ENCODE measurements around the gene EEIG1.
A peak's percentile ranks its signal among the peaks of the same experiment; 100 is the strongest.

The EEIG1 gene

DNA sequence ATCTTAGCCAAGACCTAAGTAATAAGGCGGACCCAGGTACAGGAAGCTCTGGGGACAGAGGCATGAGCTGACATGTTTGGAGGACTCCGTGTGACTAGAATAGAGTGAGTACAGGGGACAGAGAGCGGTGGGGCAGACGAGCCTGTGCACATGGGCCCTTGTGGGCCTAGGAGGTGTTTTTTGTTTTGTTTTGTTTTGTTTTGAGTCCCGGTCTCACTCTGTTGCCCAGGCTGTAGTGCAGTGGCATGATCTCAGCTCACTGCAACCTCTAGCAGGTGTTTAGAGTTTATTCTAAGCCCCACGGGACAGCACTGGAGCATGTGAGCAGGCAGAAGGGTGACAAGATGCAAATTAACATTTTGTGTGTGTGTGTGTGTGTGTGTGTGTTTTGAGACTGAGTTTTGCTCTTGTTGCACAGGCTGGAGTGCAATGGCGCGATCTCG, 3.1 kb upstream of the EEIG1 start:
- Histone ChIP-seq H3K4me1 (ENCODE audit: control insufficient read depth, insufficient read depth, low read length) (peaks cover 3% of the 10 kb centered on the region; the same call in 1 of the 2 replicates), H3K27ac (ENCODE audit: extremely low read depth, low read depth, low read length) (no peak overlapping the region; the same call in 1 of the 2 replicates), H3K9me3 (ENCODE audit: control insufficient read depth, insufficient read depth, low read depth, low read length) (no peaks in the 10 kb centered on the region), H3K36me3 (ENCODE audit: control insufficient read depth in 2 of 2, insufficient read depth in 1 of 2, low read length in 2 of 2) (no peaks in the 10 kb centered on the region), H3K4me3 (ENCODE audit: low read depth, low read length) (no peak overlapping the region)
- POLR2A ChIA-PET: no interaction called here
- no peak for TF ChIP-seq ZBTB17 (tag by site-specific recombination; IDR thresholded peaks at IDR 0.05)
- TF ChIP-seq, protein P1, sequence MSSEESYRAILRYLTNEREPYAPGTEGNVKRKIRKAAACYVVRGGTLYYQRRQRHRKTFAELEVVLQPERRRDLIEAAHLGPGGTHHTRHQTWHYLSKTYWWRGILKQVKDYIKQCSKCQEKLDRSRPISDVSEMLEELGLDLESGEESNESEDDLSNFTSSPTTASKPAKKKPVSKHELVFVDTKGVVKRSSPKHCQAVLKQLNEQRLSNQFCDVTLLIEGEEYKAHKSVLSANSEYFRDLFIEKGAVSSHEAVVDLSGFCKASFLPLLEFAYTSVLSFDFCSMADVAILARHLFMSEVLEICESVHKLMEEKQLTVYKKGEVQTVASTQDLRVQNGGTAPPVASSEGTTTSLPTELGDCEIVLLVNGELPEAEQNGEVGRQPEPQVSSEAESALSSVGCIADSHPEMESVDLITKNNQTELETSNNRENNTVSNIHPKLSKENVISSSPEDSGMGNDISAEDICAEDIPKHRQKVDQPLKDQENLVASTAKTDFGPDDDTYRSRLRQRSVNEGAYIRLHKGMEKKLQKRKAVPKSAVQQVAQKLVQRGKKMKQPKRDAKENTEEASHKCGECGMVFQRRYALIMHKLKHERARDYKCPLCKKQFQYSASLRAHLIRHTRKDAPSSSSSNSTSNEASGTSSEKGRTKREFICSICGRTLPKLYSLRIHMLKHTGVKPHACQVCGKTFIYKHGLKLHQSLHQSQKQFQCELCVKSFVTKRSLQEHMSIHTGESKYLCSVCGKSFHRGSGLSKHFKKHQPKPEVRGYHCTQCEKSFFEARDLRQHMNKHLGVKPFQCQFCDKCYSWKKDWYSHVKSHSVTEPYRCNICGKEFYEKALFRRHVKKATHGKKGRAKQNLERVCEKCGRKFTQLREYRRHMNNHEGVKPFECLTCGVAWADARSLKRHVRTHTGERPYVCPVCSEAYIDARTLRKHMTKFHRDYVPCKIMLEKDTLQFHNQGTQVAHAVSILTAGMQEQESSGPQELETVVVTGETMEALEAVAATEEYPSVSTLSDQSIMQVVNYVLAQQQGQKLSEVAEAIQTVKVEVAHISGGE (tag by site-specific recombination; conservative IDR thresholded peaks at IDR 0.05; ENCODE audit: low read depth): no peak
- TF ChIP-seq, protein P2, sequence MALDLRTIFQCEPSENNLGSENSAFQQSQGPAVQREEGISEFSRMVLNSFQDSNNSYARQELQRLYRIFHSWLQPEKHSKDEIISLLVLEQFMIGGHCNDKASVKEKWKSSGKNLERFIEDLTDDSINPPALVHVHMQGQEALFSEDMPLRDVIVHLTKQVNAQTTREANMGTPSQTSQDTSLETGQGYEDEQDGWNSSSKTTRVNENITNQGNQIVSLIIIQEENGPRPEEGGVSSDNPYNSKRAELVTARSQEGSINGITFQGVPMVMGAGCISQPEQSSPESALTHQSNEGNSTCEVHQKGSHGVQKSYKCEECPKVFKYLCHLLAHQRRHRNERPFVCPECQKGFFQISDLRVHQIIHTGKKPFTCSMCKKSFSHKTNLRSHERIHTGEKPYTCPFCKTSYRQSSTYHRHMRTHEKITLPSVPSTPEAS (tag by site-specific recombination; IDR thresholded peaks at IDR 0.05): peak; percentile 76
- TF ChIP-seq SCRT1 (tag by site-specific recombination; IDR thresholded peaks at IDR 0.05; ENCODE audit: borderline replicate concordance): no peak
- no peak for TF ChIP-seq SP2 (tag by site-specific recombination; IDR thresholded peaks at IDR 0.05)
- TF ChIP-seq, protein P3, sequence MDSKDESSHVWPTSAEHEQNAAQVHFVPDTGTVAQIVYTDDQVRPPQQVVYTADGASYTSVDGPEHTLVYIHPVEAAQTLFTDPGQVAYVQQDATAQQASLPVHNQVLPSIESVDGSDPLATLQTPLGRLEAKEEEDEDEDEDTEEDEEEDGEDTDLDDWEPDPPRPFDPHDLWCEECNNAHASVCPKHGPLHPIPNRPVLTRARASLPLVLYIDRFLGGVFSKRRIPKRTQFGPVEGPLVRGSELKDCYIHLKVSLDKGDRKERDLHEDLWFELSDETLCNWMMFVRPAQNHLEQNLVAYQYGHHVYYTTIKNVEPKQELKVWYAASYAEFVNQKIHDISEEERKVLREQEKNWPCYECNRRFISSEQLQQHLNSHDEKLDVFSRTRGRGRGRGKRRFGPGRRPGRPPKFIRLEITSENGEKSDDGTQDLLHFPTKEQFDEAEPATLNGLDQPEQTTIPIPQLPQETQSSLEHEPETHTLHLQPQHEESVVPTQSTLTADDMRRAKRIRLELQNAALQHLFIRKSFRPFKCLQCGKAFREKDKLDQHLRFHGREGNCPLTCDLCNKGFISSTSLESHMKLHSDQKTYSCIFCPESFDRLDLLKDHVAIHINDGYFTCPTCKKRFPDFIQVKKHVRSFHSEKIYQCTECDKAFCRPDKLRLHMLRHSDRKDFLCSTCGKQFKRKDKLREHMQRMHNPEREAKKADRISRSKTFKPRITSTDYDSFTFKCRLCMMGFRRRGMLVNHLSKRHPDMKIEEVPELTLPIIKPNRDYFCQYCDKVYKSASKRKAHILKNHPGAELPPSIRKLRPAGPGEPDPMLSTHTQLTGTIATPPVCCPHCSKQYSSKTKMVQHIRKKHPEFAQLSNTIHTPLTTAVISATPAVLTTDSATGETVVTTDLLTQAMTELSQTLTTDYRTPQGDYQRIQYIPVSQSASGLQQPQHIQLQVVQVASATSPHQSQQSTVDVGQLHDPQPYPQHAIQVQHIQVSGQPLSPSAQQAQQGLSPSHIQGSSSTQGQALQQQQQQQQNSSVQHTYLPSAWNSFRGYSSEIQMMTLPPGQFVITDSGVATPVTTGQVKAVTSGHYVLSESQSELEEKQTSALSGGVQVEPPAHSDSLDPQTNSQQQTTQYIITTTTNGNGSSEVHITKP (tag by site-specific recombination; IDR thresholded peaks at IDR 0.05): 0 out of 2 replicates have a peak, but pooled peaks have one; percentile 17
- TF ChIP-seq ZNF366 (tag by site-specific recombination; conservative IDR thresholded peaks at IDR 0.05): no peak
- no peak for TF ChIP-seq ZNF221 (tag by site-specific recombination; IDR thresholded peaks at IDR 0.05; ENCODE audit: borderline replicate concordance)
- TF ChIP-seq, protein P4, sequence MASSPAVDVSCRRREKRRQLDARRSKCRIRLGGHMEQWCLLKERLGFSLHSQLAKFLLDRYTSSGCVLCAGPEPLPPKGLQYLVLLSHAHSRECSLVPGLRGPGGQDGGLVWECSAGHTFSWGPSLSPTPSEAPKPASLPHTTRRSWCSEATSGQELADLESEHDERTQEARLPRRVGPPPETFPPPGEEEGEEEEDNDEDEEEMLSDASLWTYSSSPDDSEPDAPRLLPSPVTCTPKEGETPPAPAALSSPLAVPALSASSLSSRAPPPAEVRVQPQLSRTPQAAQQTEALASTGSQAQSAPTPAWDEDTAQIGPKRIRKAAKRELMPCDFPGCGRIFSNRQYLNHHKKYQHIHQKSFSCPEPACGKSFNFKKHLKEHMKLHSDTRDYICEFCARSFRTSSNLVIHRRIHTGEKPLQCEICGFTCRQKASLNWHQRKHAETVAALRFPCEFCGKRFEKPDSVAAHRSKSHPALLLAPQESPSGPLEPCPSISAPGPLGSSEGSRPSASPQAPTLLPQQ (tag by site-specific recombination; IDR thresholded peaks at IDR 0.05): 0 out of 2 replicates have a peak, but pooled peaks have one; percentile 22
- no peak for TF ChIP-seq ZNF37A (tag by site-specific recombination; IDR thresholded peaks at IDR 0.05)
- TF ChIP-seq ZNF214 (tag by site-specific recombination; IDR thresholded peaks at IDR 0.05; ENCODE audit: borderline replicate concordance): no peak
- TF ChIP-seq ZNF473 (tag by site-specific recombination; IDR thresholded peaks at IDR 0.05): no peak
- TF ChIP-seq ZNF510 (tag by site-specific recombination; IDR thresholded peaks at IDR 0.05; ENCODE audit: insufficient replicate concordance): no peak
- TF ChIP-seq, protein P5, sequence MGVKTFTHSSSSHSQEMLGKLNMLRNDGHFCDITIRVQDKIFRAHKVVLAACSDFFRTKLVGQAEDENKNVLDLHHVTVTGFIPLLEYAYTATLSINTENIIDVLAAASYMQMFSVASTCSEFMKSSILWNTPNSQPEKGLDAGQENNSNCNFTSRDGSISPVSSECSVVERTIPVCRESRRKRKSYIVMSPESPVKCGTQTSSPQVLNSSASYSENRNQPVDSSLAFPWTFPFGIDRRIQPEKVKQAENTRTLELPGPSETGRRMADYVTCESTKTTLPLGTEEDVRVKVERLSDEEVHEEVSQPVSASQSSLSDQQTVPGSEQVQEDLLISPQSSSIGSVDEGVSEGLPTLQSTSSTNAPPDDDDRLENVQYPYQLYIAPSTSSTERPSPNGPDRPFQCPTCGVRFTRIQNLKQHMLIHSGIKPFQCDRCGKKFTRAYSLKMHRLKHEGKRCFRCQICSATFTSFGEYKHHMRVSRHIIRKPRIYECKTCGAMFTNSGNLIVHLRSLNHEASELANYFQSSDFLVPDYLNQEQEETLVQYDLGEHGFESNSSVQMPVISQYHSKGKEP (tag by site-specific recombination; IDR thresholded peaks at IDR 0.05): no peak
- CTCF ChIA-PET: interaction anchor here (0.7 to 10.0 kb wide), 3 partner anchors 42 to 172 kb away, joined by 3 to 94 read pairs (median 8); no protein-coding TSS in a partner anchor

Measured in HEK293 (cell line).